NCI-H1694 (cell line): Measurements from ENCODE around the gene RABGAP1.

Experiments
- DNase-seq: peaks from one replicate; lab custom pipeline; 2025; lab: John Stamatoyannopoulos, UW

RABGAP1 gene

GRCh38 chr9:123081824-123082223, 141.0 kb downstream of the RABGAP1 start:
- no peak for DNase-seq

DNA sequence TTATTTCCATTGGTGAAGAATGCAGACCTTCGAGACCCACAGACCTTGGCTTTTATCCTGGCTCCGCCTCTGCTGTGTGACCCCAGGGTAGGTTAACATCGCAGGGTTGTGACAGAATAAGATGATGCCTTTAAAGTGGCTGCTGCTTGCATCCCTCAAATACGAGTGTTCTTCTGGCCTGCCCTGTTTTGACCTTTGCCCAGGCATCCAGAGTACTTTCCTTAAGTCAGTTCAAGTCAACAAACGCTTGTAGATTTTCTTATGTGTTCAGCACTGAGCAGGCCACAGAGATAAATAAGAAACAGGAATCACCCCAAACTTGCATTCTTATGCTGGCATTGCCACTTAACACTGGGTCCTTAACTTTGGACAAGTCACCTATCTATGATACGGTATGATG, 142.9 kb downstream of the RABGAP1 start:
- no peak for DNase-seq

DNA sequence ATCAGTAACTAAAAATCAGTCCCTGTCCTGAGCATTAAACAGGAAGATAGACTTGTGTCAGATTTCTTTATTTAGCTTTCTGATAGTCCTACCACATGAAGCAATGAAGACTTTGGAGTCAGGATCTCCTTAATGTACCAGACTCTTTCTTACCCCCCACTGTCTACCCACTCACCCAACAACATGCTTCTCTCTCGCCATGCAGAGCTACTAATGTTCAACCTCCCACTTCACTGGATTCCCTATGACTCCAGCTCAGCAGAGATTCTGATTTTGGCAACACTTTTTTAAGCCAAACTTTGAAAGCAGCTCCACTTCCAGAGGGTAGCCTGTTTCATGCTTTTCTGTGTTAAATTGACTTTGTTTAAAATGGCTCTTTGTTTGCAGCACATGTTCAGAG, 143.4 kb downstream of the RABGAP1 start:
- no peak for DNase-seq

DNA sequence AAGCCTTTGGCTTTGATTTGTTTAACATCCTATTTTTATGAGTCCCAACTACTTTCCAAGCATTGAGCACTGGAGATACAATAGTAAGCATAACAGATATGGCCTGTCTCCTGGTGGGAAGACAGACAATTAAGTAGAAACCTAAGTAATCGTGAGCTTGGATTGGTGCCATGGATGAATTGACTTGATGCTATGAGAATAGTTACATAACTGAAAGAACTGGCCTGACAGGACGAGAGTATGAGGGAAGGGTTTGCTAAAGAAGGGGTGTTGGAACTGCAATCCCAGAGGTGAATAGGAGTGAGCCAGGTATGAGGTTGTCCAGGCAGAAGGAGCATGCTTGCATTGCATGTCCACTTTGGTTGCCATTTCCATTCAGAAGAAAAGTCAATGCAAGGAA, 145.1 kb downstream of the RABGAP1 start:
- no peak for DNase-seq

DNA sequence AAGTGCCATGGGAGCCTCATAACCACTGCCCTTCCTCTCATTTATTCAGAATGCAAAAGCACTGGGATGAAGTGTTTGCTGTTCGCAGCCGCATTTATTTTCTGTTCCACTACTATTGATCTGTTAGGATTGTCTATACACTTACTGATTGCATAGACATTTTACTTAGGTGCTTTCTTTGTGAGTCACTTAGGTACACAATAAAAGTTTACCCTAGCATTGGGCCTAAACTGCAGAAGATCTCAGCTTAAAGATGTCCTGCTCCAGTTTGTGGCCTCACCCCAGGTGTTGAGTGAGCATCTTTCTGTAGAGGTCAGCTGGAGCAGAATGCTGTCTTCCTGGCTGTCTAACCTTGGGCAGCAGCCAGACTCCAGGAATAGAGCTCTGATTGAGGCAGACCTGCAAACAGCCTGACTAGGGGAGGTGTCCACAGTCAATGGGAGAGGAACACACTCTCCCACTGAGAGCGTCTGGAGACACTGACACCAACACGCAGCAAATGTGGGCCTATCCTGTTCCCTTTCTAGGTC, 146.6 kb downstream of the RABGAP1 start:
- no peak for DNase-seq

GRCh38 chr9:123089040-123089439, 148.2 kb downstream of the RABGAP1 start:
- no peak for DNase-seq

- DNase-seq: no peak
Observed at GRCh38 chr9:123089790-123090189, 149.0 kb downstream of the RABGAP1 start.

- no peak for DNase-seq
Observed at GRCh38 chr9:123090198-123090896, 149.5 kb downstream of the RABGAP1 start.

- DNase-seq: no peak
Observed at GRCh38 chr9:123090956-123091355, 150.1 kb downstream of the RABGAP1 start.

- DNase-seq: no peak
Observed at GRCh38 chr9:123091459-123091858, 150.6 kb downstream of the RABGAP1 start.

DNA sequence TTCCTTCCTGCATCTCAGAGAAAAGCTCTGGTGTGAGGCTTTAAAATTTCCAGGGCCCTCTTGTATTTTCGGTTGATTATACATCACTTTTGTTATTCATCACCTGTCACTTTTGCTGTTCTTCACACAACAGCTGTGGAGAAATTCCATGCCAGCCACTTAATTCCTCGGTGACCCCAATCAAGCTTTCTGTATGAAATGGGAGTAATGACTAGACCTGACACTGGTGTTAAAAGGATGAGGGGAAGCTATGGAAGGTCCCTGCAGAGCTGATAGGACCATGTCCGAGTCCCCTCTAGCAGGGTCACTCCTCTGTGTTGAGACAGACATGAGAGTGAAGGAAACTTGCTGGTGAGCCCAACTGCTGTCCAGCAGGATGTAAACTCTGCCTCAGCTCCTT, 152.3 kb downstream of the RABGAP1 start:
- DNase-seq: no peak

GRCh38 chr9:123096987-123097386, 156.2 kb downstream of the RABGAP1 start:
- no peak for DNase-seq

GRCh38 chr9:123097430-123098095, 156.7 kb downstream of the RABGAP1 start:
- no peak for DNase-seq

- DNase-seq: no peak
Observed at GRCh38 chr9:123098096-123098459, 157.3 kb downstream of the RABGAP1 start.

DNA sequence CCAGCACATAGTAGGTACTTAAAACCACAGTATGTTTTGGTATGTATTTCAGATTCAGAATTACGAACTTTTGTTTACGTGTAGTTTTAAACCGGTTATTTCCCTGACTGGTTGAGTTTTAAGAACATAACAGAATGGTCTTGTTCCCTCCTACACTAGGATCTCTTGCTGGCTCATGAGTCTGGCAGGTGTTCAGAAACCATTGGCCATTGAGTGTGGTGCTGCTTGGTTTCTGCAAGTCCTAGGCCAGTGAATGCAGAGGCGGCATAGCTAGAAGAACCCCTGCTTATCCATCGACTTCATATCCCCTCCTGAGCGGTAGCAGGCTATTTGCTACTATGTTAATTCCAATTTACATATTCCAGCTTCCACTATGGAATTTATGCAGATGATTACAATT, 158.2 kb downstream of the RABGAP1 start:
- no peak for DNase-seq

DNA sequence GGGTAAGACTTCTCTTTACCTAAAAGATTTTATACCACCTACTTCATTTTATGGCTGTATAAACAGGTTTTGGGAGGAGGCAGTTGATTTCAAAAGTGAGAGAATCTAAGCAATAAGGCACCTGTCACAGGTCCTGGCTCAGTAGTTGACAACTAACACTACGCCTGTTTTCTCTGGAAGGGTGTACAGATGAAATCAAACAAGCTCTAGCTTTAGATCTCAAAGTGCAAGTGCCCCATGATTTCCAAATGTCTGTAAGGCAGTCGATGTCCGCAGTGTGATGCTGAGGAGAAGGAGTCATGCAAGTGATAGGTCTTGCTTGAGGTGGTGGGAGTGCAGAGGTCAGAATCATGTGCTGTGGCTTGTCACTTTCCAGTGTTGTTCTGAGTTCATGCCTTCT, 158.7 kb downstream of the RABGAP1 start:
- DNase-seq: no peak

DNA sequence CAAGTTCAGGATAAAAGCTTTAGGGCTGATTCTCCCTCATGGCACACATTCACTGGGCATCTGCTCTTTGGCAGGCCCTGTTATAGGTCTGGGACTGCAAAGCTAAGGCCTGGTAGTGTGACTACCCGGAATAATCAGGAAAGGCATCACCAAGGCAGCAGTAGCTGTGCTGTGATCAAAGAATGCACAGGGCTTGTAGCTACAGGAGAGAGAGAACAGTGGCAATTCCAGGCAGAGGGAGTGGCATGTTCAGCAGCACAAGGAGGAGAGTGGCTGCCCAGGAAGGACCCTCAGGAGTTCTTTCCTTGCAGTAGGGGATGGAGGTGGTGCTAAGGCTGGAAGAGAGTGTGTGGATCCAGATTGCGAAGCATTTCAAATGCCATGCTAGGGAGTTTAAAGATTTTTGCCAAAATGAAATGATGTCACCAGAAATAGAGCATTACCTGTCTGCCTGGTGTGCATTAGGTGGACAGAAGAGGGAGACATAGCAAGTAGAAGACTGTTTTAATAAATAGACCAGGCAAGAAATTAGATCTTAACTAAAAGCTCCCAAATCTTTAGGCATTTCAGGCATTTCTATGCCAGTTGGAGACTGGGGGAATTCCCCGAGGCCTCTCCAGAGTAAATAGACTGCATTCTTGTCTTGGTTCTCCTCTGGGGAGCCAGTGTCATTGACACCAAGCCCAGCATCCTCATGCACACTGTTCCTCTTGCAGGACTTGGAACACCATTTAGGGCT, 161.7 kb downstream of the RABGAP1 start:
- no peak for DNase-seq

DNA sequence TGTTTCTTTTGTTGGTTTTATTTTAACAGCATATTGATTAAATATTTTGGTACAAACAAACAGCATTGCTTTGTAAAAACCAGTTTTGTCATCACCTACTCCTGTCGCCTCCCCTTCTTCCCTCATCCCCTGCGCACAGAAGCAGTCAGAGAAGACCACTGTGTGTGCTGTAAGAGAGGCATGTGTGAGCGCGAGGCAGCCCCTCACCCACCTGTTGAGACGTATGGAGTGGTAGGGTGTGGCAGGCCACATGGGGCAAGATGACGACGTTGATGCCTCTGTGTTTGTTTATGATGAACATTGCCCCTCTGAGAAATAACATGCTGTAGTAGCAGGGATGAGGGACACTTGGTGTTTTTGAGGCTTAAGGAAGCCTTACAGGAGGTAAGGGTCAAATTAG, 164.0 kb downstream of the RABGAP1 start:
- DNase-seq: no peak

DNA sequence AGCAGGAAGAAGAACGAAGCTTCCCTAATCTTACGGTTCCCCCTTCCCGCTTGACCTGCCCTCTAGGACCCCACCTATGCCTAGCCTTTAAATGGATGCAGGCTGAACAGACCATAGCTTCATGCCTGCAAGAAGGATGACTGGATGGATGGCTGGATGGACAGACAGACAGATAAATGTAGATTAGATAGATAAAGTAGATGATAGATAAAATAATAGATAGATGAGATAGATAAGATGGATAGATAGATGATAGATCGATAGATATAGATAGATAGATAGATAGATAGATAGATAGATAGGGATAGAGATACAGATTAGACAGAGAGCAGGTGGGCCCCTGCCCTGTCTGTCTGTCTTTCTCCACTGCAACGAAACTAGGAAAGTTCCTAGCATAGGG, 164.7 kb downstream of the RABGAP1 start:
- DNase-seq: no peak

GRCh38 chr9:123107639-123108285, 166.9 kb downstream of the RABGAP1 start:
- no peak for DNase-seq

GRCh38 chr9:123108976-123109375, 168.2 kb downstream of the RABGAP1 start:
- DNase-seq: no peak

- DNase-seq: no peak
Observed at GRCh38 chr9:123109540-123110279, 168.9 kb downstream of the RABGAP1 start.
